DOHH2 (cell line): ENCODE results near the gene IZUMO1R.

Experiments used
- H3F3A ChIP-seq: fragments of 200-600 bp; sonication (generic), shearing (Covaris generic); 2 replicates; pipeline ENCODE4 v1.6.0; 2016; ENCODE audit warnings: antibody characterized with exemption, mild to moderate bottlenecking; ENCODE audit not compliant: control insufficient read depth, insufficient read depth
- H3K27ac ChIP-seq: fragments of 200-600 bp; sonication (generic); 2 replicates; pipeline ENCODE4 v1.5.1; 2014; ENCODE audit warnings: low read depth, mild to moderate bottlenecking, low read length, moderate library complexity
- H3K27me3 ChIP-seq: fragments of 200-600 bp; sonication (generic); 2 replicates; pipeline ENCODE4 v1.6.1; 2014; ENCODE audit warnings: mild to moderate bottlenecking, low read length, mixed read lengths; ENCODE audit not compliant: control insufficient read depth
- H3K36me3 ChIP-seq: fragments of 200-600 bp; sonication (generic); 2 replicates; pipeline ENCODE4 v1.6.1; 2014; ENCODE audit warnings: mild to moderate bottlenecking, low read length, moderate library complexity, mixed read lengths; ENCODE audit not compliant: control insufficient read depth
- H3K4me1 ChIP-seq: fragments of 200-600 bp; sonication (generic); 2 replicates; pipeline ENCODE4 v1.6.1; 2014; ENCODE audit warnings: mild to moderate bottlenecking, low read length, mixed read lengths; ENCODE audit not compliant: control insufficient read depth
- H3K4me2 ChIP-seq: fragments of 200-600 bp; sonication (generic); 2 replicates; pipeline ENCODE4 v1.6.0; 2014; ENCODE audit warnings: mild to moderate bottlenecking, low read length, moderate library complexity
- H3K4me3 ChIP-seq: fragments of 200-600 bp; sonication (generic); 2 replicates; pipeline ENCODE4 v1.5.1; 2014; ENCODE audit warnings: mild to moderate bottlenecking, low read length, mixed read lengths
- H3K79me2 ChIP-seq: fragments of 200-600 bp; sonication (generic); 2 replicates; pipeline ENCODE4 v1.6.1; 2014; ENCODE audit warnings: mild to moderate bottlenecking, low read length, mixed read lengths; ENCODE audit not compliant: control insufficient read depth
- H3K9me2 ChIP-seq: fragments of 200-600 bp; sonication (generic); replicated peaks from 2 replicates; pipeline ENCODE4 v1.6.1; 2014; ENCODE audit warnings: mild to moderate bottlenecking, low read length, mixed read lengths; ENCODE audit not compliant: control insufficient read depth
- H3K9me3 ChIP-seq: fragments of 200-600 bp; sonication (generic); 2 replicates; pipeline ENCODE4 v1.6.1; 2014; ENCODE audit warnings: antibody characterized with exemption, low read length, mixed read lengths; ENCODE audit not compliant: control insufficient read depth, insufficient read depth
- H4K20me1 ChIP-seq: fragments of 200-600 bp; sonication (generic); 2 replicates; pipeline ENCODE4 v1.6.0; 2014; ENCODE audit warnings: low read depth, mild to moderate bottlenecking, antibody characterized with exemption, low read length, moderate library complexity; ENCODE audit not compliant: control insufficient read depth, insufficient read depth
- EZH2phosphoT487 ChIP-seq: fragments of 200-600 bp; sonication (generic); IDR thresholded peaks from 2 replicates; pipeline ENCODE4 v1.6.1; 2017; ENCODE audit warnings: borderline replicate concordance, mild to moderate bottlenecking, antibody characterized with exemption, low read length, moderate library complexity, mixed read lengths
- TF ChIP-seq, protein P1 (sequence below): fragments of 200-600 bp; sonication (generic); IDR thresholded peaks from one replicate; pipeline ENCODE4 v1.5.1; 2014; ENCODE audit warnings: antibody characterized with exemption, mild to moderate bottlenecking, low read depth, low read length; ENCODE audit not compliant: poor library complexity, severe bottlenecking

IZUMO1R gene

DNA sequence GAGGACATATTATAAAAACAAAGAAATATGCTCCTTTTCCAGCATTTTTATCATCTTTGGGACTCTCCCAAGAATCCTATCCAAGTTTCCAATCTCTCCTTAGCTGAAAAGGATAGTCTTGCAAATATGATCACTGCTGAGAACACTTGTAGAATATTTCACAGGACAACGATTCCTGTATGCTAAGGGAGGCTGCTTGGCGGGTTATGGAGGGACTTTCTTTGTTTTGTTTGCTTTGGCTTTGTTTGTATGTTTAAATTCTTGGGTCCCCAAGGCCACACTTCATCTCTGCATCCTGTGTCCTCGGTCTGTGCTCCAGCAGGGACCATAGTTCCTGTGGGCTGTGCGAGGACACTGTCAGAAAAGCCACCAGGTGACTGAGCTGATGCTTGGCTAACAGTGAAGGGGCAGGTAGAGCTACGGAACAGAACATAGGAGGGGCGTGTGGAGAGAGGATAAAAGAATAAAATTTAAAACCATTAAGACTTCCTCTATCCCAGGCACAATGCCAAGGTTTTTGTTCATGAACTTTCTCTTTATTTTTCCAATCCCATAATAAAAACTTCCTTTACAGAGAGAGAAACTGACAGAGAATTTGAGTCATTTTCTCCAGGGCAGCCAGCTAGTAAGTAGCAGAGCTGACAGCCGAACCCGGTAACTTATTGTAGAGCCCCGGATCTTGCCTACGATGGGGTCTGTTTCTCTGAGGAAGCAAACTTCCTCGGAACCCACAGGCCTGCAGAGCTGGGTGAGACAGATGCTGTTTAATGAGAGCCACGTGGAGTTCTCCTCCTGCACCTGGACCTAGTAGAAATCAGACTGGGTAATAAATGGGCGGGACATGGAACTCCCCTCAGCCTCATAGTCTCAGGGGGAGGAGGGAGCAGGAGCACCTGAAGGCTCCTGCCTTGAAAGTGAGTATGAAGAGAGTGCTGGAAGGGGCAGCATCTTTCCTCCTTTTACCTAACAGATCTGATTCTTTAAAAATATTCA, at the start of gene IZUMO1R:
Gene IZUMO1R, plus strand, starts transcription at position 615 of the 993 bp plus-strand sequence. CDS start 1,057 bp downstream, outside the sequence.
- no peaks in the 10 kb centered on the region for H4K20me1 ChIP-seq

DNA sequence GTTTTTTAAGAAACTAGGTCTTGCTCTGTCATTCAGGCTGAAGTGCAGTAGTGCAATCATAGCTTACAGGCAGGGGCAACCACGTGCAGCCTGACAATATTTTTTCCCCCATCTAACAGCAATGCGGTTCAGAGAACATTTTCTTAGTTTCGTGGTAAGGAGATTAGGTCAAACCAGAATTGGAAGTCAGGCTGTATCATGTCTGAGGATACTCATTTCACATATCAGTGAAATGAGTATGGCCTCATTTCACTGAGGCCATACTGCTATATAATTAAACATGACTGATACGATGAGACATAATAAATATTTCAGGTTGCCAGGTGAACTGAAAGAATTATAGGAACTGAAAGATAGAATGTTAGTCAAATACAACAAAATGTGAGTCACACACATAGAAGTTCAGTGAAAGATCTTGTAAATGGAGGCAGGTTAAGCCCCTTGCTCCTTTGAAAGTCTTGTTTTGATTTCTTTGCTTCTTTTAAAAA, 32.5 kb upstream of the IZUMO1R start:
- Histone ChIP-seq H3K4me3 (no peak overlapping the region), H3F3A (no peaks in the 10 kb centered on the region), H3K9me3 (no peaks in the 10 kb centered on the region), H3K4me1 (no peaks in the 10 kb centered on the region), H3K36me3 (no peaks in the 10 kb centered on the region), H3K9me2 (no peaks in the 10 kb centered on the region), H3K79me2 (no peaks in the 10 kb centered on the region), H4K20me1 (no peaks in the 10 kb centered on the region), H3K27me3 (no peaks in the 10 kb centered on the region), H3K4me2 (no peak overlapping the region), H3K27ac (no peak overlapping the region)
- TF ChIP-seq, protein P1, sequence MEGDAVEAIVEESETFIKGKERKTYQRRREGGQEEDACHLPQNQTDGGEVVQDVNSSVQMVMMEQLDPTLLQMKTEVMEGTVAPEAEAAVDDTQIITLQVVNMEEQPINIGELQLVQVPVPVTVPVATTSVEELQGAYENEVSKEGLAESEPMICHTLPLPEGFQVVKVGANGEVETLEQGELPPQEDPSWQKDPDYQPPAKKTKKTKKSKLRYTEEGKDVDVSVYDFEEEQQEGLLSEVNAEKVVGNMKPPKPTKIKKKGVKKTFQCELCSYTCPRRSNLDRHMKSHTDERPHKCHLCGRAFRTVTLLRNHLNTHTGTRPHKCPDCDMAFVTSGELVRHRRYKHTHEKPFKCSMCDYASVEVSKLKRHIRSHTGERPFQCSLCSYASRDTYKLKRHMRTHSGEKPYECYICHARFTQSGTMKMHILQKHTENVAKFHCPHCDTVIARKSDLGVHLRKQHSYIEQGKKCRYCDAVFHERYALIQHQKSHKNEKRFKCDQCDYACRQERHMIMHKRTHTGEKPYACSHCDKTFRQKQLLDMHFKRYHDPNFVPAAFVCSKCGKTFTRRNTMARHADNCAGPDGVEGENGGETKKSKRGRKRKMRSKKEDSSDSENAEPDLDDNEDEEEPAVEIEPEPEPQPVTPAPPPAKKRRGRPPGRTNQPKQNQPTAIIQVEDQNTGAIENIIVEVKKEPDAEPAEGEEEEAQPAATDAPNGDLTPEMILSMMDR, result no peak
- no peak for TF ChIP-seq EZH2phosphoT487

More for the DNA sequence above, at the start of gene IZUMO1R:
- H3K36me3 ChIP-seq, result no peaks in the 10 kb centered on the region
- H3K27me3 ChIP-seq, result 0 out of 2 replicates have a peak, but pooled peaks cover 2% of the 10 kb centered on the region
- H3K9me2 ChIP-seq, result no peaks in the 10 kb centered on the region
- no peaks in the 10 kb centered on the region for H3F3A ChIP-seq
- no peak for TF ChIP-seq EZH2phosphoT487
- TF ChIP-seq, protein P1, result no peak
- H3K27ac ChIP-seq, result no peak within 1 kb of the TSS
- no peak within 1 kb of the TSS for H3K4me2 ChIP-seq
- H3K4me1 ChIP-seq, result no peaks in the 10 kb centered on the region
- H3K79me2 ChIP-seq, result no peaks in the 10 kb centered on the region
- no peak within 1 kb of the TSS for H3K4me3 ChIP-seq
- H3K9me3 ChIP-seq, result no peaks in the 10 kb centered on the region

- H4K20me1 ChIP-seq, result no peaks in the 10 kb centered on the region
- H3K27ac ChIP-seq, result no peak overlapping the region
- H3K79me2 ChIP-seq, result no peaks in the 10 kb centered on the region
- no peaks in the 10 kb centered on the region for H3K27me3 ChIP-seq
- no peaks in the 10 kb centered on the region for H3K9me2 ChIP-seq
- H3F3A ChIP-seq, result no peaks in the 10 kb centered on the region
- no peak overlapping the region for H3K4me3 ChIP-seq
- H3K9me3 ChIP-seq, result no peaks in the 10 kb centered on the region
- no peak overlapping the region for H3K4me2 ChIP-seq
- TF ChIP-seq, protein P1, result no peak
- TF ChIP-seq EZH2phosphoT487, result no peak
- H3K4me1 ChIP-seq, result no peaks in the 10 kb centered on the region
- no peaks in the 10 kb centered on the region for H3K36me3 ChIP-seq
Measured at GRCh38 chr11:94272738-94273313, 31.6 kb upstream of the IZUMO1R start.
